HG02588 (cell line): ENCODE measurements around the gene OS9.
"Not testable (repeated sequence)": the region's sequence is repeated elsewhere in the genome, so short reads cannot be mapped to it uniquely, and the experiment has no call there.

Experiments used
- ATAC-seq: cut with Tn5 transposase; IDR thresholded peaks from one replicate; pipeline ENCODE4 v1.9.1; 2021; ENCODE audit warnings: mild to moderate bottlenecking, moderate library complexity; ENCODE audit not compliant: unreplicated experiment

The OS9 gene, protein sequence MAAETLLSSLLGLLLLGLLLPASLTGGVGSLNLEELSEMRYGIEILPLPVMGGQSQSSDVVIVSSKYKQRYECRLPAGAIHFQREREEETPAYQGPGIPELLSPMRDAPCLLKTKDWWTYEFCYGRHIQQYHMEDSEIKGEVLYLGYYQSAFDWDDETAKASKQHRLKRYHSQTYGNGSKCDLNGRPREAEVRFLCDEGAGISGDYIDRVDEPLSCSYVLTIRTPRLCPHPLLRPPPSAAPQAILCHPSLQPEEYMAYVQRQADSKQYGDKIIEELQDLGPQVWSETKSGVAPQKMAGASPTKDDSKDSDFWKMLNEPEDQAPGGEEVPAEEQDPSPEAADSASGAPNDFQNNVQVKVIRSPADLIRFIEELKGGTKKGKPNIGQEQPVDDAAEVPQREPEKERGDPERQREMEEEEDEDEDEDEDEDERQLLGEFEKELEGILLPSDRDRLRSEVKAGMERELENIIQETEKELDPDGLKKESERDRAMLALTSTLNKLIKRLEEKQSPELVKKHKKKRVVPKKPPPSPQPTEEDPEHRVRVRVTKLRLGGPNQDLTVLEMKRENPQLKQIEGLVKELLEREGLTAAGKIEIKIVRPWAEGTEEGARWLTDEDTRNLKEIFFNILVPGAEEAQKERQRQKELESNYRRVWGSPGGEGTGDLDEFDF

GRCh38 chr12:57693659-57694458, at the start of gene OS9:
Gene OS9 (plus strand): TSS chr12:57694132. CDS start chr12:57694162, 30 bp downstream.
- peak; percentile 96 for ATAC-seq

DNA sequence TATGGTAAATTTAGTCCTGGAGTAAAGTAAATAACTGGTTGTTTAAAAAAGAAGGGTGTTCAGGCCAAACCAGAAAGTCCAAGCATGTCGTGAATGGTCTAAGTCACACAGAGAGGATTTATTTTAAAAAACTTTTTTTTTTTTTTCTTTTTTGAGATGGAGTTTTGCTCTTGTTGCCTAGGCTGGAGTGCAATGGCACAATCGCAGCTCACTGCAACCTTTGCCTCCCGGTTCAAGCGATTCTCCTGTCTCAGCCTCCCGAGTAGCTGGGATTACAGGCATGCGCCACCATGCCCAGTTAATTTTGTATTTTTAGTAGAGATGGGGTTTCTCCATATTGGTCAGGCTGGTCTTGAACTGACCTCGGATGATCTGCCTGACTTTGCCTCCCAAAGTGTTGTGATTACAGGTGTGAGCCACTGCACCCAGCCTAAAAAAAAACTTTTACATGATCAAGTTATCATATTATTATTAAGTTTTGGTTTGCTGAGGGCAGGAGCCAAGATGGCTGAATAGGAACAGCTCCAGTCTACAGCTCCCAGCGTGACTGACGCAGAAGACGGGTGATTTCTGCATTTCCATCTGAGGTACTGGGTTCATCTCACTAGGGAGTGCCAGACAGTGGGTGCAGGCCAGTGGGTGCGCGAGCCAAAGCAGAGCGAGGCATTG, 47.8 kb upstream of the OS9 start:
- not testable (repeated sequence) for ATAC-seq

- not testable (repeated sequence) for ATAC-seq
Observed at GRCh38 chr12:57646659-57647049, 47.3 kb upstream of the OS9 start.

DNA sequence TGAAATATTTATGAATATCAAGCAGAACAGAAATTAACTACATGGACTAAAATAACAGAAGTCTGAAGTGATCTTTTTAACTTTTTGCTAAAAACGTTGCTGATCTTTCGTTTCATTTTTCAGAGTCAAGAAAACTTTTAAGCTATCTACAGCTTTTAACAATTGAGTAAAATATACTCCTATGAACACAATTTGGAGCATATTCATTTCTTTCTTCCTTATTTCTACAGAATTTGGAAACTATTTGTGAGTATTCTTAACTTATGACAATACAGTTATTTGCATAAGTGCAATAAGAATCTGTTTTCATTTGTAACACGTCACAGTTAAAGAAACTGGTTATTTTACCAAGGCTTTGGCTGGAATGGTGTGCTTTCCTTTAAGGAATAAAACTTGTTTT, 39.9 kb upstream of the OS9 start:
- no peak for ATAC-seq

DNA sequence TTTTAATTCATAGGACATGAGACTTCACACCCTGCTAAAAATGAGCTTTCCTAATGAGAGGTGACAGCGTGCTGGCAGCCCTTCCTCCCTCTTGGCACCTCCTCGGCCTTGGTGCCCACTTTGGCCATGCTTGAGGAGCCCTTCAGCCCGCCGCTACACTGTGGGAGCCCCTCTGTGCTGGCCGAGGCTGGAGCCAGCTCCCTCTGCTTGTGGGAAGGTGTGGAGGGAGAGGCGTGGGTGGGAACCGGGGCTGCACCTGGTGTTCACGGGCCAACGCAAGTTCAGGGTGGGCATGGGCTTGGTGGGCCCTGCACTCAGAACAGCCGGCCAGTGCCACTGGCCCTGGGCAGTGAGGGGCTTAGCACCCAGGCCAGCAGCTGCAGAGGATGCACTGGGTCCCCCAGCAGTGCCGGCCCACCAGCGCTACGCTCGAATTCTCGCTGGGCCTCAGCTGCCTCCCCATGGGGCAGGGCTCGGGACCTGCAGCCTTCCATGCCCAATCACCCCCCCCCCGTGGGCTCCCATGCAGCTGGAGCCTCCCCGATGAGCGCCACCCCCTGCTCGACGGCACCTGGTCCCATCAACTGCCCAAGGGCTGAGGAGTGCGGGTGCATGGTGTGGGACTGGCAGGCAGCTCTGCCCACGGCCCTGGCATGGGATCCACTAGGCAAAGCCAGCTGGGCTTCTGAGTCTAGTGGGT, 38.2 kb upstream of the OS9 start:
- ATAC-seq, result no peak

DNA sequence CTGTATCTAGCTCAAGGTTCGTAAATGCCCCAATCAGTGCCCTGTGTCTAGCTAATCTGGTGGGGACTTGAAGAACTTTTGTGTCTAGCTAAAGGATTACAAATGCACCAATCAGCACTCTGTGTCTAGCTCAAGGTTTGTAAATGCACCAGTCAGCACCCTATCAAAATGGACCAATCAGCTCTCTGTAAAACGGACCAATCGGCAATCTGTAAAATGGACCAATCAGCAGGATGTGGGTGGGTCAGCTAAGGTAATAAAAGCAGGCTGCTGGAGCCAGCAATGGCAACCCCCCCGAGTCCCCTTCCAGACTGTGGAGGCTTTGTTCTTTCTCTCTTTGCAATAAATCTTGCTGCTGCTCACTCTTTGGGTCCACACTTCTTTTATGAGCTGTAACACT, 37.5 kb upstream of the OS9 start:
- not testable (repeated sequence) for ATAC-seq

GRCh38 chr12:57657744-57658143, 36.2 kb upstream of the OS9 start:
- ATAC-seq, result no peak

- no peak for ATAC-seq
Observed at GRCh38 chr12:57658890-57659289, 35.0 kb upstream of the OS9 start.

GRCh38 chr12:57661376-57661775, 32.6 kb upstream of the OS9 start:
- no peak for ATAC-seq

GRCh38 chr12:57665066-57665820, 28.7 kb upstream of the OS9 start:
- not testable (repeated sequence) for ATAC-seq

DNA sequence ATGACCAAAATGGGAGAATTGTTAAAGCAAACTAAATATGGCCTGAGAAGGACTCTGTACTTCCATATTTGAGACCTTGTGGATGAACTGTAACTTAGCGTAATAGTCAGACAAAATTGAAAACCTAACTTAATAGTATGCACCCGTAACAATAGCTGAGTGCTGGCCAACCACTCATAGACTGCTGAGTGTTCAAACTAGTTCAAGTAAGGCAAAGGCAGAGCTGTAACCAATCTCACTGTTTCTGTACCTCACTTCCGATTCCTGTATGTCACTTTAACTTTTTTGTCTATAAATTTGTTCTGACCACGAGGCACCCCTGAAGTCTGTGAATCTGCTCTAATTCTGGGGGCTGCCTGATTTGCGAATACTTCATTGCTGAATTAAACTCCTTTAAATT, 27.0 kb upstream of the OS9 start:
- no peak for ATAC-seq

GRCh38 chr12:57669691-57670090, 24.2 kb upstream of the OS9 start:
- not testable (repeated sequence) for ATAC-seq

DNA sequence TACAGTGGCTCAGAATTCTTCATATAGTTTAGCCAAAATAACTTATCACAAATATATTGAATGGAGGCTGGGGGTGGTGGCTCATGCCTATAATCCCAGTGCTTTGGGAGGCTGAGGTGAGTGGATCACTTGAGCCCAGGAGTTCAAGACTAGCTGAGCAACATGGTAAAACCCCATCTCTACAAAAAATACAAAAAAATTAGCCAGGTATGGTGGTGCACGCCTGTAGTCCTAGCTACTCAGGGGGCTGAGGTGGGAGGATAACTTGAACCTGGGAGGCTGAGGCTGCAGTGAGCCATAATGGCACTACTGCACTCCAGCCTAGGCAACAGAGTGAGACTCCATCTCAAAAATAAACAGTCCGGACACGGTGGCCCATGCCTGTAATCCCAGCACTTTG, 22.1 kb upstream of the OS9 start:
- ATAC-seq, result not testable (repeated sequence)

DNA sequence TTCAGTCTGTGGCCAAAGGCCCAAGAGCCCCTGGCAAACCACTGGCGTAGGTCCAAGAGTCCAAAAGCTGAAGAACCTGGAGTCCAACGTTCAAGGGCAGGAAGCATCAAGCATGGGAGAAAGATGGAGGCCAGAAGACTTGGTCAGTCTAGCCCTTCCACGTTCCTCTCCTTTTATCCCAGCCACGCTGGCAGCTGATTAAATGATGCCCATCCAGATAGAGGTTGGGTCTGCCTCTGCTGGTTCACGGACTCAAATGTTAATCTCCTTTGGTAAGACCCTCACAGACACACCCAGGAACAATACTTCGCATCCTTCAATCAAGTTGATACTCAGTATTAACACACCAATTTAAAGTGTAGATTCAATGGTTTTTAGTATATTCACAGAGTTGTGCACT, 21.1 kb upstream of the OS9 start:
- no peak for ATAC-seq

- ATAC-seq, result no peak
Observed at GRCh38 chr12:57674691-57675090, 19.2 kb upstream of the OS9 start.

DNA sequence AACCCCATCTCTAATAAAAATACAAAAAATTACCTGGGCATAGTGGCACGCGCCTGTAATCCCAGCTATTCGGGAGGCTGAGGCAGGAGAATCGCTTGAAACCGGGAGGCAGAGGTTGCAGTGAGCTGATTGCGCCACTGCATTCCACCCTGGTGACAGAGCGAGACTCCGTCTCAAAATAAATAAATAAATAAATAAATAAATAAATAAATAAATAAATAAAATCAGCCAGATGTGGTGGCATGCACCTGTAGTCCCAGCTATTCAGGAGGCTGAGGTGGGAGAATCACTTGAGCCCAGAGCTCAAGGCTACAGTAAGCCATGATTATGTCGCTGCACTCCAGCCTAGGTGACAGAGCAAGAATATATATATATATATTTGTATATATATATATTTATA, 16.0 kb upstream of the OS9 start:
- not testable (repeated sequence) for ATAC-seq

DNA sequence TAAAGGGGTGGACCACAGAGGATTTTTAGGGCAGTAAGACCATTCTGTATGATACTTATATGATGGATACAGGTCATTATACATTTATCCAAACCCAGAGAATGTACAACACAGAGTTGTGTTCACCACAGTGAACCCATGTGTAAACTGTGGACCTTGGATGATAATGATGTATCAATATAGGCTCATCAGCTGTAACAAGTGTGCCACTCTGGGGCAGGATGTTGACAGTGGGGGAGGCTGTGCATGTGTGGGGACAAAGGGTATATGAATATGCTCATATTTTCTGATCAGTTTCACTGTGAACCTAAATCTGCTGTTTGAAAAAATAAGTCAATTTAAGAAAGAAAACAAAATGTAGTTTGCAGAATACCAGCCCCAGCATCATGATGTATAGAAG, 14.2 kb upstream of the OS9 start:
- no peak for ATAC-seq

DNA sequence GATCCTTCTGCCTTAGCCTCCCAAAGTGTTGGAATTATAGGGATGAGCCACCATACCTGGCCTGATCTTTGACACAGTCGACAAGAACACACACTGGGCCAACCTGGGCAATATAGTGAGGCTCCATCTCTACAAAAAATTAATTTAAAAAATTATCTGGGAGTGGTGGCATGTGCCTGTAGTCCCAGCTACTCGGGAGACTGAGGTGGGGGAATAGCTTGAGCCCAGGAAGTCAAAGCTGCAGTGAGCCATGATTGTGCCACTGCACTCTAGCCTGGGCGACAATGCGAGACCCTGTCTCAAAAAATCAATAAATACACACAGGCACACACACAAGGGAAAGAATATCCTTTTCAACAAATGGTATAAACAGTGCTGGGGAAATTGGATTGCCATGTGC, 6.1 kb upstream of the OS9 start:
- ATAC-seq, result no peak

DNA sequence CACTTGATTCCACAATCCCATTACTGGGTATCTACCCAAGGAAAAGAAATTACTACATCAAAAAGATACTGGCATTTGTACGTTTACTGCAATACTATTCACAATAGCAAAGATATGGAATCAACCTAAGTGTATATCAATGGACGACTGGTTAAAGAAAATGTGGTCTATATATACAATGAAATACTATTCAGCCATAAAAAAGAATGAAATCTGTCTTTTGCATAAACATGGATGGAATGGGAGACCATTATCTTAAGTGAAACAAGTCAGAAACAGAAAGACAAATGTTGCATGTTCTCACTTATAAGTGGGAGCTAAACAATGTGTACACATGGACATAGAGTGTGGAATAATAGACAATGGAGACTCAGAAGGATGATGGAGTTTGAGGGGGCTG, 5.0 kb upstream of the OS9 start:
- no peak for ATAC-seq

DNA sequence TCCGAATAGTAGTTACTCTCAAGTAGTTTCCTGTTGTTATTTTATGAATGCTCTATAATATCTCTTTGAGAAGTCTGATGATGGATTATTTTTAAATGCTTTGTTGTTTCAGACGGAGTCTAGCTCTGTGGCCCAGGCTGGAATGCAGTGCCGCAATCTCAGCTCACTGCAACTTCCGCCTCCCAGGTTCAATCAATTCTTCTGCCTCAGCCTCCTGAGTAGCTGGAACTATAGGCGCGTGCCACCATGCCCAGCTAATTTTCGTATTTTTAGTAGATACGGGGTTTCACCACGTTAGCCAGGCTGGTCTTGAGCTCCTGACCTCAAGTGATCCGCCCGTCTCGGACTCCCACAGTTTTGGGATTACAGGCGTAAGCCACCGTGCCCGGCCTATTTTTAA, 1.4 kb upstream of the OS9 start:
- ATAC-seq, result no peak
